Measurements from ENCODE around the gene ING5.
"Not testable (repeated sequence)": the region's sequence is repeated elsewhere in the genome, so short reads cannot be mapped to it uniquely, and the experiment has no call there.

ING5 gene

DNA sequence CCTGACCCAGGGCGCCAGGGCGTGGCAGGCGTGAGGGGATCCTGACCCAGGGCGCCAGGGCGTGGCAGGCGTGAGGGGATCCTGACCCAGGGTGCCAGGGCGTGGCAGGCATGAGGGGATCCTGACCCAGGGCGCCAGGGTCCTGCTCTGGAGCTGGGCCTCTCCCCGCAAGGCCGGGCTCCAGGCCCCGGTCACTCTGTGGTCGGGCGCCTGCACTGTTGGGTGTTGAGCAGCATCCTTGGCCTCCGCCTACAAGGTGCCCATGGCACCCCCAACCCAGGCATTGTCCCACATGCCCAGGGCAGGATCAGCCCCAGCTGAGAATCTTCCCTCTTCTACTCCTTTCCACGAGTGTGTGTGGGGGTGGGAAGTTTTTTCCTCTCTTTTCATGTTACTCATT is 41.2 kb downstream of the ING5 start:
- not testable (repeated sequence) for DNase-seq

DNA sequence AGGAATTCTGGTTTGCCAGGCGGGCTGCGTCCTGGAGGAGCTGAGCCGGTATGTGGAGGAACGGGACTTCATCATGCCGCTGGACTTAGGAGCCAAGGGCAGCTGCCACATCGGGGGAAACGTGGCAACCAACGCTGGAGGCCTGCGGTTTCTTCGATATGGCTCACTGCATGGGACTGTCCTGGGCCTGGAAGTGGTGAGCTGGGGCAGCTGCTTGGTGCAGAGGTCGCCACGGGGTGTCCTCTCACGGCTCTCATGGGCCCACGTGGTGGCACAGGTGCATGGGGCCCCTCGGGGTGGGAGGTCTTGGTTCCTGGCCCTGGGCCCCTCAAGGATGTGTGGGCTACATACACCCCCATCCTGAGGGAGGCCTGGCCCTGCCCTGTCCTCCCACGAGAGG is 41.8 kb downstream of the ING5 start:
- DNase-seq = no peak

DNA sequence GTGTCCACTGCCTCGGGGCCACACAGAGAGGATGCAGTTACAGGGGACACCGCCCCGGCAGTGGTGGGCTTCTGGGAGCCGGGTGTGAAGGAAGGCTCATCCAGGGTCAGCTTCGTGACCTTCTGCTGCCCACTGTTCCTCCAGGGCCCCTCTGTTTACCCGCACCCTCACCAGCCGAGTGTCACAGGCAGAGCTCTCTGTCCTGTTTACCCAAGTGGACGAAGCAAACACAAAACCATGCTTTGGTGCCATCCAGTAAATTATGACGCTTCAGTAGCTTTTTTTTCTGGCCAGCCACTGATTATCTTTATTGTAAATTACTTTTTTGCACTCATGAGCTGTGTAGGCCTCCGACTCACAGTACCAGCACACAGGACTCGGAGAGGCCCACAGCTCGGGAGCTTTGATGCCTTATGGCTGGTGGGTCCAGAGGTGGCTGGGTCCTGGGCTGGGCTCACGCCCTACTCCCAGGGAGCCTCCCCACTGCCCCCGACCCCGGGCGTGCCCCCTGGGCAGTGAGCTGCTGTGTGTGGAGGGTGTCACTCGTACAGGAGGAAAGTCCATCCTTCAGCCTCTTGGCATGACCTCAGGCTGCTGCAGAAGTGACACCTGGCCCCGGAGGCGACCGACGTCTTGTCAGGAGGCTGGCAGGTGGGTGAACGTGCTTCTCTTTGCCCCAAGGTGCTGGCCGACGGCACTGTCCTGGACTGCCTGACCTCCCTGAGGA is 42.4 kb downstream of the ING5 start:
- DNase-seq = no peak

DNA sequence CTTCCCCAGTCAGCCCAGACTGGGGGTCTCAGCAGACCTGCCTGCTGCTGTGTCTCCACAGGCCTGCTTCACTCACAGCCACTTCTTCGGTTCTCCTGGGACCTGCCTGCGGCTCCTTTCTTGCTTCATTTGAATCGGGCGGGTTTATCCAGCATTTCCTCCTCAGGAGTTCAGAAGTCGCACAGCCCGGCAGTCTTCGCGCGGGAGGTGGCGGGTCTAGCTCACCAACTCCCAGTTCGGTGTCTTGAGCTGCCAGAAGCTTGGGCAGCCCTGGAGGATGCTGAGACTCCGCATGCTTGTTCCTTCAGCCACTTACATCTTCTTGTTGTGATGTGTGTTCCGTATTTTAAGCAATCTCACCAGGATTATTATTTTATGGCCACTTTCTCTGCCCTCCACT is 43.4 kb downstream of the ING5 start:
- DNase-seq = no peak

DNA sequence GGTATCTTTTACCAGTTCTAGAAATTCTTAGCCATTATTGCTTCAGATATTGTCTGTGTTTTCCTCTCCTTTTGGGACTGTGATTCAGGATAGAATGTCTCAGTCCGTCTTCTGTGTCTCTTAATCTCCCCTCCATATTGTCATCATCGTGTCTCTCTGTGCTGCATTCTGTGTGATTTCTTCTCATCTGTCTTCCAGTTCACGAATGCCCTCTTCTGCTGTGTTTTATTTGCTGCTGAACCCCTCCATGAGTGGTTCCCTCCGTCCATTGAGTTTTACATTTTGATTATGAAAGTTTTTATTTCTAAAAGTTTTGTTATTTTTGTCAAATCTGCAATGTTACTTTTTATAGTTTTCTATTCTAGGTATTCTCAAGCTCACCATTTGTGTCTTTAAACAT is 44.2 kb downstream of the ING5 start:
- no peak for DNase-seq

DNA sequence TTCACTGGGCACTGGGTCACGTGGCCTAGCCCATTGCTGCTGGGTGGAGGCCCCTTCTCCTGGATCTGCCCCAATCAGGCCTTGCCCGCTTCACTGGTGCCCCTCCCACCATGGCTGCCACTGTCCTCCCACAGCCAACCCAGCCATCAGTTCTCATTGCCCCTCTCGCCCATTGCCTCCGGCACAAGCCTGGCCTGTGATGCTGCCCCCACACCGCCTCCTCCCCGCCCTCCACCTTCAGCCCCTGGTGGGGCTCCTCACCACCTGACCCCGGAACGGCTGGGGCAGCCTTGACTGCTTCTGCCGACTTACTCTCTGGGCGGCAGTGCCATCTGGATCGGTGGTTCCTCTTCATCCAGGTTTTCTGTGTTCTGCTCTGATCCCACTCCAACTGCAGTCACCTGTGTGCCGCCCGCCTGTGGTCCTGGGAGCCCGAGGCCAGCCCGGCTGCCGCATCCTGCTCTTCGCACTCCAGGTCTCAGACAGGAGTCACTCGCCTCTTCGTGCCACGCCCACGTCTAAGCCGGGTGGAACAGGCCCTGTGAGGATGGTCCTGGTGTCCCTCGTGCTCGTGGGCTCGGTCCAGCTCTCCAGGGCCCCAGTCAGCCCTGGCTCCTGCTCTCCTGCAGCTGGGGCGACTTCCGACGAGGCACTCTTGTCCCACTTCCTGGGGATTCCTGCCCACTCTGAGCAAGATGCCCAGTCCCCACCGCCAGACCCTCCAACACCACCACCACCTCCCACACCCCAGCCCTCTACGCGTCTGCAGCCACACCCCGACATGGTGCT is 46.8 kb downstream of the ING5 start:
- no peak for DNase-seq

DNA sequence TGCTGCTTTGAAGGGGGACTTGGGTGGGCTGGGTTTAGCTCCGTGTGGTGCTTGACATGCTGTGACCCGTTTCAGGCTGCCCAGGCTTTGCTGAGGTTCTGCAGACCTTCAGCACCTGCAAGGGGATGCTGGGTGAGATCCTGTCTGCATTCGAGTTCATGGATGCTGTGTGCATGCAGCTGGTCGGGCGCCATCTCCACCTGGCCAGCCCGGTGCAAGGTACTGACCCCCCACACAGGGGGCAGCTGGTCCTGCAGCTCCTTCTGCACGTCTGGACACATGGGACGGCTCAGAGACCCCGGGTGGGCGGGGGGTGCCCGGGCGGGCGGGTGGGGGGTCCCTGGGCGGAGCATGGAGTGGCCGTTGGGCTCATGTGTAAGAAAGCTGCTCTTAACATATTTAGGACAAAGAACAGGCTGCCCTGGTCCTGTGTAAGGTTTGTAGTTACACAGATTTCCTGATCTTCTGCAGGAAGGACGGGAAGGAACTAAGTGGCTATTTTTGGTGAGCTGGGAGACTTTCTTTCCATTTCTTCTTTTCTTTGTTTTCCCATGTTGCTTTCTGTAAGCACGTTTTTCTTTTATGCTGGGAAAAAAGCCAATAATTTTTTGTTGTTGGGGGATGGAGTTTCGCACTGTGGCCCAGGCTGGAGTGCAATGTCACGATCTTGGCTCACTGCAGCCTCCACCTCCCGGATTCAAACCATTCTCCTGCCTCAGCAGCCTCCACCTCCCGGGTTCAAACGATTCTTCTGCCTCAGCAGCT is 48.4 kb downstream of the ING5 start:
- DNase-seq = no peak

DNA sequence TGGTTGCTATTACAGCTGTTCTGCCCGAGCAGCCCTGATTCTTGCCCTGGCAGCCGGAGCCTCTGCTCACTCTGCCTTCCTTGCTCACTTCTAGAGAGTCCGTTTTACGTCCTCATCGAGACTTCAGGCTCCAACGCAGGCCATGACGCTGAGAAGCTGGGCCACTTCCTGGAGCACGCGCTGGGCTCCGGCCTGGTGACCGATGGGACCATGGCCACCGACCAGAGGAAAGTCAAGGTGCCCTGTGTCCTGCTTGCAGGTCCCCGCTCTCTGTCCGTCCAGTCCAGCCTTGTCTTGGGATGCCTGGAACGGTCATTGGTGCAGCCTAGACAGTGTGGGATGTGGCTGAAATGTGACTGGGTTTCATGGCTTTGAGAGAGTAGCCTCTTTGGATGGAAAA is 49.3 kb downstream of the ING5 start:
- no peak for DNase-seq

DNA sequence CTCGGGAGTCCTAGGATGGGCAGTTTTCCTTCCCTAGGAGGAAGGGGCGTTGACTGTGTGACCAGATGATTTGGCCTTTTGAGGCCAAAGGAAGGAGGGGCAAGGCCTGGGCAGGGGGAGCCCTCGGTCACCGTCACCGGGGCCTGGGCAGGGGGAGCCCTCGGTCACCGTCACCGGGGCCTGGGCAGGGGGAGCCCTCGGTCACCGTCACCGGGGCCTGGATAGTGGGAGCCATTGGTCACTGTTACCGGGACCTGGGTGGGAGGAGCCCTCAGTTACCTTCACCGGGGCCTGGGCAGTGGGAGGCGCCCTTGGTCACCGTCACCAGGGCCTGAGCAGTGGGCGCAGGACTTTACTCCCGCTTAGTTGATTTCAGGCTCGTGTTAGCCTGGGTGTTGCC is 49.9 kb downstream of the ING5 start:
- DNase-seq = no peak

DNA sequence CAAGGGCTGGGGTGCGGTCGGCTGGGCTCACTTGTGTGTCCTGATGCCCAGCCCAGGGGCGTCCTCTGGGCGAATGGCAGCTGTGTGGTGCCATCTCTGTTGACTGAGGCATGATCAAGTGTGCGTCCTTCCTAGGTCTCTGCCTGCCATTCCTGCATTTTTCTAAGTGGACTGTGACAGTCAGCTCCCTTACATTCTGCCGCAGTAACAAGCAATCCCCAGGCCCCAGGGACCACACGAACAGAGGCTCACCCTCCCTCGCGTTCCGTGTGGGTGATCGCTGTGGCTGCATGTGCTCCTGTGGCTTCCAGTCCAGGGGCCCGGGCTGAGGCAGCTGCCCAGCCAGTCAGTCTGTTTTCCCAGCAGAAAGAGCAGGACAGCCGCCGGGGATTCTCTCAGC is 50.4 kb downstream of the ING5 start:
- no peak for DNase-seq

DNA sequence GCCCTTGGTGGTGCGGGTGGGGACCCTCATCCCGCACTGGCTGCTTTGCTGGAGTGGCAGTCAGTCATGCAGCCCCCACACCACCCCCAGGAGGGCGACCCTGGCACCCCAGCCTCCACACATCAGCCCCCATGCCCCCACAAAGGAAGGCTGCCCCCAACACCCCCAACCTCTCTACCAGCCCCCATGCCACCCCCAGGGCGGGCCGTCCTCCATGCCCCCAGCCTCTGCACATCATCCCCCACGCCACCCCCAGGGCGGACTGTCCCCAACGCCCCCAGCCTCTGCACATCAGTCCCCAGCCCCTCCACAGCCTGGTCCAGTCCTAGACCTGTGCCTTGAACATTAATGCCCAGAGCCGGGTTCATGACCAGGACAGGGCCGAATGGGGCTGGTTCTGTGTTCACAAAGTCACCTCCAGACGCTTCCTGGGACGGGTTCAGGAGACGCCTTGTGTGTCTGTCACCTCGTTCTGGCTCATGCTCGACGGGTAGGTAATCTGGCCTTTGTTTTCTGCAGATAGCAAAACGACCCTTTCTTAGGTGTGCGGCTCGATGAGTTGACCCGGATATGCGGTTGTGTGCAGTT is 50.9 kb downstream of the ING5 start:
- no peak for DNase-seq

DNA sequence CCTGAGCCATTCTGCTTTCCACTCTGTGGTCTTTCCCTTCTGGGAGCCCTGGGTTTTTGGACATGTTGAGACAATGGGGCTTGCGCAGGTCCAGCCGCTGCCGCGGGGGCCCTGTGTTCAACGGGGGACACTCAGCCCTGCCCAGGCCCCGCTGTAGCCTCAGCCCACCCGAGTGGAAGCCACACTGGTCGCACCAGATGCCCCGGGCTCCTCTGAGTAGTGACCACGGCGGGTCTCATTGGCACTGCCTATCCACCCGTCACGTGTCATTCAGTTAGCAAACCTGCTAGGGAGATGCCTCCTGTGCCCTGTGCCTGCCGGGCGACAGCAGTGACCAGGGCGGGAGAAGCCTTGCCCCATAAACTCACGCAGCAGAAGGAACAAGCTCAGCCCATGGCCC is 51.7 kb downstream of the ING5 start:
- DNase-seq = no peak

DNA sequence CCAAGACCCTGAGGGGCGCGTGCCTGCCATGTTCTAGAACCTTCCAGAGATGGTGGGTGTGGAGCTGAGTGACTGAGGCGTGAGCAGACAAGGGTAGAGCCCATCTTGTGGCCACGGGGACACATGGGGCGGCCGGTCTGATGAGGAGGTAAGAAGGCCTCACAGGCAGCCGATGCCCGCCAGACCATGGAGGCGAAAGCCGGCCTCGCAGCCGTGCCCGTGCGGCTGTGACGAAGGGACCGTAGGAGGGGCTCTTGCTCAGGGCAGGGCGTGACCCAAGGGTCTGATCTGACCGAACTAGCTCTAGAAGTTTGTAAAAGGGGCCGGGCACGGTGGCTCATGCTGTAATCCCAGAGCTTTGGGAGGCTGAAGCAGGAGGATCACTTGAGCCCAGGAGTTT is 52.2 kb downstream of the ING5 start:
- no peak for DNase-seq

DNA sequence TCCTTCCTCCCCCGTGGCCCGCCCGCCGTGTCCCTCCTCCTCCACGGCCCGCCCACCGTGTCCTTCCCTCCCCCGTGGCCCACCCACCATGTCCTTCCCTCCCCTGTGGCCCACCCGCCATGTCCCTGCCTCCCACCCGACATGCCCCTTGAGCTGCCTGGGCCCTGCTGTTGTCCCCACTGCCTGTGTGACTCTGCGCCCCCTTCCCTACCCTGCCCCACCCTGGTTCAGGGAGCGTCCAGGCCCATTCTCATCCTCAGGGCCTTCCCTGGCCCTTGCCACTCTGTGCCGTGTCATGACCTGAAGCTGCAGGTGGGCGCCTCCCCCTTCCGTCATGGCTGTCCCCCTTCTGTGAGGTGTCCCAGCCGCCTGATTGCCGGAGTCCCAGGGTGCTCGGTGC is 53.3 kb downstream of the ING5 start:
- no peak for DNase-seq

DNA sequence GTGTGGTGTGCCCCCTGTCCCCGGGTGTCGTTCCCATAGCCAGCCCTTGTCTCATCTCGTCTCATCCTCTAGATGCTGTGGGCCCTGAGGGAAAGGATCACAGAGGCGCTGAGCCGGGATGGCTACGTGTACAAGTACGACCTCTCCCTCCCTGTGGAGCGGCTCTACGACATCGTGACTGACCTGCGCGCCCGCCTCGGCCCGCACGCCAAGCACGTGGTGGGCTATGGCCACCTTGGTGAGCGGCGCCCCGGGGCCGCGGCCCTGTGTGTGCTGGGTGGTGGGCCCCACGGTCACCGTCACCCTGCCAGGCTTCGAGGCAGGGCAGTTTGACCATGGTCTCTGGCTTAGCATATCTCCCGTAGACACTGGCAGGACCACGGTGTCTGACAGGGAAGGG is 53.9 kb downstream of the ING5 start:
- DNase-seq = no peak

DNA sequence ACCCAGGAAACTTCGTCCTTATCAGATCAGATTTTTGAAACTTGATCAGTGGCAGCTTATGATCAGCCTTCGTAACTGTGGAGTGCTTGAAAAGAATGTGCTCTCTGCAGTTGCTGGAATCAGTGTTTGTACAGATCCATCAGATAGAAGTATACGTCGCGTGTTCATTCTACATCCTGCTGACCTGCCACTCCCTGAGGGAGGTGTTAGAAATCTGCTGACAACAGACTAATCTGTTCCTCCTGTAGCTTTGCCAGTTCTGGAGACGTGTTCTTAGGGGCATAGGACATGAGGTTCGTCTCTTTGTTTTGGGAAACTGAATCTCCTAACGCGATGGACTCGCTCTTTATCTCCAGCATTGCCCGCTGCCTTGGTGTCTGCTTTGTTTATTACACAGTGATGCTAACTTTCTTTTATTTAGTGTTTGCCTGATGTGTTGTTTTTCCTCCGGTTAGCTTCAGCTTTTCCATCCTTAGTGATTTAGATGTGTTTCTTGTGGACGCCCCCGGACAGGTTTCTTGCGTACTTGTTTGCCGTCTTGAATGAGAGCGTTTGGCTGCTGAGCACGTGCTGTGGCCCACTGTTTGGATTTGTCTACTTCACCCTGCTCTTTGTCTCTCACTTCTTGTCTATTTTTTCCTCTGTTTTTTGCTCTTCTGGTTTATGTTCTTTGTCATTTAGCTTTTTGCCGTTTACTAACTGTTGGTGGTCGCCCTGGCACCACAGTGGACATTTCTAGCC is 57.4 kb downstream of the ING5 start:
- DNase-seq = no peak

DNA sequence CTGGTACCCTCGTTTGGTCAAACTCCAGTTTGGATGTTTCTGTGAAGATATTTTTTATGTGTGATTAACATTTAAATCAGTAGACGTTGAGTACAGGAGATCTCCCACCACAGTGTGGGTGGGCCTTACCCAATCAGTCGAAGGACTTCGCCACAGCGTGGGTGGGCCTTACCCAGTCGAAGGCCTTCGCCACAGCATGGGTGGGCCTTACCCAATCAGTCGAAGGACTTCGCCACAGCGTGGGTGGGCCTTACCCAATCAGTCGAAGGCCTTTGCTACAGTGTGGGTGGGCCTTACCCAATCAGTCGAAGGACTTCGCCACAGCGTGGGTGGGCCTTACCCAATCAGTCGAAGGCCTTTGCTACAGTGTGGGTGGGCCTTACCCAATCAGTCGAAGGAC is 58.1 kb downstream of the ING5 start:
- DNase-seq = not testable (repeated sequence)

DNA sequence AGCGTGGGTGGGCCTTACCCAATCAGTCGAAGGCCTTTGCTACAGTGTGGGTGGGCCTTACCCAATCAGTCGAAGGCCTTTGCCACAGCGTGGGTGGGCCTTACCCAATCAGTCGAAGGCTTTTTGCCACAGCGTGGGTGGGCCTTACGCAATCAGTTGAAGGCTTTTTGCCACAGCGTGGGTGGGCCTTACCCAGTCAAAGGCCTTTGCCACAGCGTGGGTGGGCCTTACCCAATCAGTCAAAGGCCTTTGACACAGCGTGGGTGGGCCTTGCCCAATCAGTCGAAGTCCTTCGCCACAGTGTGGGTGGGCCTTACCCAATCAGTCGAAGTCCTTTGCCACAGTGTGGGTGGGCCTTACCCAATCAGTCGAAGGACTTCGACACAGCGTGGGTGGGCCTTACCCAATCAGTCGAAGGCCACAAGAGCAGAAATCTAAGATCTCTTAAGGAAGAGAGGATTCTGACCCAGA is 58.5 kb downstream of the ING5 start:
- no peak for DNase-seq

DNA sequence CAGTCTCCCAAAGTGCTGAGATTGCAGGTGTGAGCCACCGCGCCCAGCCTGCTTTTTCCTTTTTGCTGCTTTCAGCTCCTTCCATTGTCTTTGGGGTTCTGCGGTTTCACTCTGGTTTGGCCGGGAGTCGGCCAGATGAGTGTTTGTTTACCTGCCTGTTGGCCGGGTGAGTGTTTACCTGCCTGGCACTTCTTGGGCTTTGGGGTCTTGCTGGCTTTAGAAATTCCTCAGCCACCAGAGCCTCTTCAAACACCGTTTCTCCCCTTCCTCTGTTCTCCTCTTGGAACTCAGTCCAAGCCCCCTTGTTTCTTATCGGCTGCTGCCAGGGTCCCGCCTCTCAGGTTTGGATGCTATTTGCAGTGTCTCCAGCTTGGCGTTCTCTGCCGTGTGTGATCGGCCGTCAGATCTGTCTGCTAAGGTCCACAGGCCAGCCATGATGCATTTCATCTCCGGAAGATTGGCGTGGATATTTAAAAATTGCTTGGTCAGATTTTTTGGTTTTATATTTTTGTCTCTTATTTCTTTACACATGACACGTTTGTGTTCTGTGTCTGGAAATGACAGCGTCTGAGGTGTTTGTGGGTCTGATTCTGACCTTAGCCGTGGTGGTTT is 60.6 kb downstream of the ING5 start:
- no peak for DNase-seq

DNA sequence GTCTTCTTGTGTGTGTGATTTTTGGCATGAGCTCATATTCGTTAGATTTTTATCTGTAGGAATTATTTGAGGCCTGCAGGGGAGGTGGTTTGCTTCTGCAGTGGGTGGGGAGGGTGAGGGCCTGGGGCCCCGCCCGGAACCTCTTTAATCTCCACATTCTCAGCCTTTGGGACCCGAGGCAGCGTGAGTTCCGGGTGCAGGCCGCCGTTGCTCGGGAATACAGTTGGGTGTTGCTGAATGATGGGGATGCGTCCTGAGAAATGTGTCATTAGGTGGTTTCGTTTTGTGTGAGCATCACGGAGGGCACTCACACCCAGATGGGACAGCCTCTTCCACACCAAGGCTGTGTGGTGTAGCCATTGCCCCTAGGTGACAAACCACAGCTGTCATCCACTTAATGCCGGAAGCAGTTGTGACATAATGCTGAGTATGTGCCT is 61.1 kb downstream of the ING5 start:
- DNase-seq = peak; percentile 61

DNA sequence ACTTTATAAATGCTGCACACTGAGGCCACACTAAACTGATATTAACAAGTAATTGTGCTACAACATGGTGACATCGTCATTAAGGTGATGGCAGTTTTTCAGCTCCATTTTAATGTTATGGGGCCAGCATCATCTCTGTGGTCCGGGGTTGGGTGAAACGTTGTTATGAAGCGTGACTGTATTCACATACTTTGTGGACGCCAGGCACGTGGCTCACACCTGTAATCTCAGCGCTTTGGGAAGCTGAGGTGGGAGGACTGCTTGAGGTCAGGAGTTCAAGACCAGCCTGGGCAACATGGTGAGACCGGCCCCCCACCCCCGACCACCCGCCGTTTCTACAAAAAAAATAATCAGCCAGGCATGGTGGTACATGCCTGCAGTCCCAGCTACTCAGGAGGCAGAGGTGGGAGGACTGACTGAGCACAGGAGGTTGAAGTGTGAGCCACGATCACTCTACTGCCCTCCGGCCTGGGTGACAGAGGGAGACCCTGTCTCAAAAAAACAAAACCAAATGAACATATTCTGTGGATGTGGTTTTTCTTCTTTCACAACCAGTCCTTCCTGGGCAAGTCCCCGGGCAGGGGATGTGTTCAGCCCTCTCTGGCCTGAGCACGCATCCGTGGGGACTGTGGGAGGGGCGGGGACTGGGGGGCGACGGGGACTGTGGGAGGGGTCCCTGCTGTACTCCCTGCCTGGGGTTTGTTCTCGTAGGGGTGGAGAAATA is 61.9 kb downstream of the ING5 start:
- no peak for DNase-seq

All from activated effector memory CD4-positive, alpha-beta T cell treated with Interleukin-2 at 50 U/mL for 16 hours (primary cell).